Measurements from ENCODE around the gene SP110. TPM values are rescaled to one million over a fixed set of nuclear protein-coding genes. Genes with fewer than 3 reads are reported as not detected.

Gene SP110
- total and polyA plus RNA-seq, 5 donors from 2014 or later = 74.5 to 131 (median 87.9) TPM

DNA sequence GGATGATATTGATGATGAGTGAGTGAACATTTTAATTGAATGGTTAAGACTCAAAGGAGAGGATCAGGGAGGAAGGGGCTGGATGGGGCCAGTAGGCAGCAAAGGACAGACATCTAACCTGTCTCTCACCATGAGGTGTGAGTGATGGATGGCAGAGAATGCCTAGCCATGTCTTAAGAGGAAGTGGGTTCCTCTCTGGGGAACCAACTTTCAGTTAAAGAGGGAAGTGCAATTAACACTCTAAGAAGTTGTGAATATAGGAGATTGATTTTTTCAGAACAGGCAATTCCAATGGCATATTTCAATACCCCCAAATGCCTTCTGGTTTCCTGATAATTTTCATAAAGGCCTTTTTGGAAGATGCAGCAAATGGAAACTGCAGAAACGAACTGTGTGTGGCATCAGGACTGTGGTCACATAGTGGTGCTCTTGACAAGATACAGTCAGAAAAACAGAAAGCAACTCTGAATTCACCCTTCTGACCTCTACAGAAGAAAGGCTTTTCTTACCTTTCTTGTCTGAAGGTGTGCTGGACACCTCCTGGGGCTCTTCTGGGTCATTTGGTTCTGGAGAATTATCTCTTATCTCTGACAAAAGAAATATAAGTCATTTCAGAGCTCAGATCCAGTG lies 10.2 kb downstream of the SP110 start:
- Histone ChIP-seq H3K4me3 (ENCODE audit: low read depth, low read length) (no peak overlapping the region), H3K27ac (ENCODE audit: insufficient read depth, low read length, poor library complexity, severe bottlenecking) (no peak overlapping the region), H3K9me3 (ENCODE audit: control insufficient read depth in 2 of 2, low read length in 2 of 2) (no peaks in the 10 kb centered on the region), H3K27me3 (ENCODE audit: control insufficient read depth, insufficient read depth, low read length) (no peaks in the 10 kb centered on the region), H3K4me1 (ENCODE audit: control insufficient read depth, insufficient read depth, low read length, poor library complexity, severe bottlenecking) (no peaks in the 10 kb centered on the region), H3K36me3 (ENCODE audit: control insufficient read depth, insufficient read depth, low read length) (peaks cover 99% of the 10 kb centered on the region)
- Mint-ChIP-seq H3K9me3 (no peaks in the 10 kb centered on the region), H3K36me3 (peaks cover 45% of the 10 kb centered on the region), H3K4me3 (no peak overlapping the region), H3K27me3 (no peaks in the 10 kb centered on the region), H3K27ac (no peak overlapping the region), H3K4me1 (peaks cover 10 to 34% (median 29%) of the 10 kb centered on the region in 4 donors)
- DNase-seq = peak in 1 of 3 donors; percentile 53
- ATAC-seq (ENCODE audit: low read depth in 2 of 2) = peak in 1 of 2 donors; percentile 37

- no peak overlapping the region for H3K4me3 Mint-ChIP-seq
- H3K9me3 ChIP-seq (ENCODE audit: control insufficient read depth in 2 of 2, low read length in 2 of 2) = no peaks in the 10 kb centered on the region
- H3K4me1 ChIP-seq (ENCODE audit: control insufficient read depth, insufficient read depth, low read length, poor library complexity, severe bottlenecking) = no peaks in the 10 kb centered on the region
- no peaks in the 10 kb centered on the region for H3K9me3 Mint-ChIP-seq
- H3K27ac ChIP-seq (ENCODE audit: insufficient read depth, low read length, poor library complexity, severe bottlenecking) = no peak overlapping the region
- no peak overlapping the region for H3K4me3 ChIP-seq (ENCODE audit: low read depth, low read length)
- H3K27me3 ChIP-seq (ENCODE audit: control insufficient read depth, insufficient read depth, low read length) = no peaks in the 10 kb centered on the region
- ATAC-seq (ENCODE audit: low read depth in 2 of 2) (no peak), DNase-seq (peak in 1 of 3 donors; percentile 52)
- no peaks in the 10 kb centered on the region for H3K27me3 Mint-ChIP-seq
- H3K27ac Mint-ChIP-seq = no peak overlapping the region
- peaks cover 39% of the 10 kb centered on the region for H3K36me3 Mint-ChIP-seq
- H3K4me1 Mint-ChIP-seq = peaks cover 6 to 30% (median 22%) of the 10 kb centered on the region in 4 donors
- peaks cover 99% of the 10 kb centered on the region for H3K36me3 ChIP-seq (ENCODE audit: control insufficient read depth, insufficient read depth, low read length)
Observed at GRCh38 chr2:230208576-230208975, 11.2 kb downstream of the SP110 start.

DNA sequence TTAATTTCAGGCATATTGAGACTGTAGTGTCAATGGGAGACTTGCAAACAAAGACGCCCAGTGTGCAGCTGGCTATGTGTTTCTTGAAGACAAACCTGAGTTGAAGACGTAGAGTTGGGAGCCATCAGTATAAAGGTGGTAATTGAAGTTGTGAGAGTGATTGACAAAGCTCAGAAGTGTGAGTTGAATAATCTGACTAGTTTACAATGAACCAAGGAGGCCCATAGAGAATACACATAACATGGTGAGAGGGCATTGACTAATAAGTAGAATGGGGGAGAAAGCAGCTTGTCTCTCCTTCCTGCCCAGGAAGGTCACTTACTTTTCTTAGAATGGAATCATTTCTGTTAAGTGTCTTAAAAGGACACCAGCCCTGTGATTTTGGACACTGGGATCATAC lies 14.1 kb downstream of the SP110 start:
- Mint-ChIP-seq H3K9me3 (no peaks in the 10 kb centered on the region), H3K4me1 (peaks cover 14 to 30% (median 24%) of the 10 kb centered on the region in 4 donors), H3K27ac (peak overlapping the region in 2 of 3 donors; percentile 69 to 74), H3K27me3 (no peaks in the 10 kb centered on the region), H3K4me3 (no peak overlapping the region), H3K36me3 (peaks cover 48% of the 10 kb centered on the region)
- Histone ChIP-seq H3K36me3 (ENCODE audit: control insufficient read depth, insufficient read depth, low read length) (peaks cover 98% of the 10 kb centered on the region), H3K27me3 (ENCODE audit: control insufficient read depth, insufficient read depth, low read length) (no peaks in the 10 kb centered on the region), H3K4me3 (ENCODE audit: low read depth, low read length) (no peak overlapping the region), H3K4me1 (ENCODE audit: control insufficient read depth, insufficient read depth, low read length, poor library complexity, severe bottlenecking) (no peaks in the 10 kb centered on the region), H3K9me3 (ENCODE audit: control insufficient read depth in 2 of 2, low read length in 2 of 2) (no peaks in the 10 kb centered on the region), H3K27ac (ENCODE audit: insufficient read depth, low read length, poor library complexity, severe bottlenecking) (no peak overlapping the region)
- DNase-seq (no peak), ATAC-seq (ENCODE audit: low read depth in 2 of 2) (no peak)

- Histone ChIP-seq H3K36me3 (ENCODE audit: control insufficient read depth, insufficient read depth, low read length) (peaks cover 98% of the 10 kb centered on the region), H3K4me1 (ENCODE audit: control insufficient read depth, insufficient read depth, low read length, poor library complexity, severe bottlenecking) (no peaks in the 10 kb centered on the region), H3K27ac (ENCODE audit: insufficient read depth, low read length, poor library complexity, severe bottlenecking) (no peak overlapping the region), H3K9me3 (ENCODE audit: control insufficient read depth in 2 of 2, low read length in 2 of 2) (no peaks in the 10 kb centered on the region), H3K4me3 (ENCODE audit: low read depth, low read length) (no peak overlapping the region), H3K27me3 (ENCODE audit: control insufficient read depth, insufficient read depth, low read length) (no peaks in the 10 kb centered on the region)
- Mint-ChIP-seq H3K36me3 (peaks cover 55% of the 10 kb centered on the region), H3K4me3 (peak overlapping the region in 1 of 4 donors; percentile 38), H3K9me3 (no peaks in the 10 kb centered on the region), H3K27me3 (no peaks in the 10 kb centered on the region), H3K4me1 (peaks cover 14 to 30% (median 24%) of the 10 kb centered on the region in 4 donors), H3K27ac (peak overlapping the region; percentile 47 to 74 (median 69))
- ATAC-seq (ENCODE audit: low read depth in 2 of 2) = no peak
- no peak for DNase-seq
Observed at GRCh38 chr2:230205034-230205433, 14.8 kb downstream of the SP110 start.

DNA sequence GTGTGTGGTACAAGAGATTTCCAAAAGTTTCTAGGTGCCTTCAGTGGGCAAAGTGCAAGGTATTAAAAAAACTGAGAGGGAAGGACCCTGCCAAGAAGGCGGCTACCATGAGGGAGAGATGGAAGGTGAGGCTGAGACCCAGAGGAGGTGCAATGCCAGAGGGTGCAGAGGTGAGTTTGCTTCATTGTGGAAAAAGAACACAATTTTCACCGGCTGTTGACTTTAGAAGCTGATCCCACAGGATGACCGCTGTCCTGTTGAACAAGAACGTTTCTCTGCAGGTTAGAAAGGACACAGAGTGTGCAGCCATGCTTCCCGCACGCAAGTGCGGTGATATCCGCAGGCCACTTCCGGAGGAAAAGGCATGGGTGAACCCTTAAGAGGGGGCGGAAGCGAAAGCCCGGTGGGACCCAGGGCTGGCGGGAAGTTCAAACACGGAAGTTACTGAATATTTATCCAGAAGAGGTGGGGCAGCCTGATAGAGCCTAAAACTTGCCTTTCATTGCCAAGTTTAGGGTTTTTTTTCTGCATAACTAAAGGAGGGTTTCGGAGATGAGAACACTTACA lies 16.6 kb downstream of the SP110 start:
- Histone ChIP-seq H3K9me3 (ENCODE audit: control insufficient read depth in 2 of 2, low read length in 2 of 2) (no peaks in the 10 kb centered on the region), H3K4me1 (ENCODE audit: control insufficient read depth, insufficient read depth, low read length, poor library complexity, severe bottlenecking) (no peaks in the 10 kb centered on the region), H3K27ac (ENCODE audit: insufficient read depth, low read length, poor library complexity, severe bottlenecking) (no peak overlapping the region), H3K4me3 (ENCODE audit: low read depth, low read length) (no peak overlapping the region), H3K36me3 (ENCODE audit: control insufficient read depth, insufficient read depth, low read length) (peaks cover 96% of the 10 kb centered on the region), H3K27me3 (ENCODE audit: control insufficient read depth, insufficient read depth, low read length) (no peaks in the 10 kb centered on the region)
- H3K4me3 Mint-ChIP-seq = no peak overlapping the region
- ATAC-seq (ENCODE audit: low read depth in 2 of 2) (no peak), DNase-seq (no peak)
- H3K9me3 Mint-ChIP-seq = no peaks in the 10 kb centered on the region
- no peaks in the 10 kb centered on the region for H3K27me3 Mint-ChIP-seq
- peaks cover 14 to 30% (median 24%) of the 10 kb centered on the region in 4 donors for H3K4me1 Mint-ChIP-seq
- H3K27ac Mint-ChIP-seq = peak overlapping the region; percentile 77 to 90 (median 88)
- peaks cover 69% of the 10 kb centered on the region for H3K36me3 Mint-ChIP-seq

DNA sequence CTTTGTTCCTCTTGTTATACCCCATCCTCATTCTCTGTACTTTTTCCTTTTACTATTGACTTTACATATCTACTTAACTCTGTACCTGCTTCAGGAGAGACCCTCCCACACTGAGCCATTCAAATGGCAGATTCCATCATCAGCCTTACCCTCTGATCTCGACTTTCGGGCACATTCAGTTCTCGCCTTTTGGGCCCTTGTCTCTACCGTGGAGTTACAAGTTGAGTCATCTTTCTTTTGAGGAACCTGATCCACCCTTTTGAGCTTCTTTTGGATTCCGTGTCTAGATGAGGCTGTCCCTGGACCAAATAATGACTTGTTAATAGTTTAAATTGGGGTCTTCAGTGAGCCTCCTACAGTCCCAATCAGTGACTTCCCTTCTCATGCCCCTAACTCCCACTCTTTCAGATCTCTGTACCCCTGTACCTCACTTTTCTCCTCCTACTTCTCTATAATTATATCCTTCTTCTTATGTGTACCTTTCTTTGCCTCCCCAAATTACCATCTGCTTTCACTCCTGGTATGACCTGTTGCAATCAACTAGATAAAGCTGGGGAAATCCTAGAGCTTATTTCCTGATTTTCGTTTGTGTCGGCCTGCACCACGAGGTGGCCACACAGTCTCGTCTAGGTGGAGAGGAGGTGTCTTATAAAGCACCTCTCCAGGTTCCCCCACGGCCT lies 17.2 kb downstream of the SP110 start:
- H3K27ac ChIP-seq (ENCODE audit: insufficient read depth, low read length, poor library complexity, severe bottlenecking) = no peak overlapping the region
- DNase-seq (peak in 1 of 3 donors; percentile 36), ATAC-seq (ENCODE audit: low read depth in 2 of 2) (peak; percentile 39 to 51)
- H3K4me3 ChIP-seq (ENCODE audit: low read depth, low read length) = no peak overlapping the region
- peaks cover 75% of the 10 kb centered on the region for H3K36me3 Mint-ChIP-seq
- H3K9me3 Mint-ChIP-seq = peaks cover 0 to 2% (median 0%) of the 10 kb centered on the region in 7 donors
- H3K4me3 Mint-ChIP-seq = no peak overlapping the region
- no peaks in the 10 kb centered on the region for H3K4me1 ChIP-seq (ENCODE audit: control insufficient read depth, insufficient read depth, low read length, poor library complexity, severe bottlenecking)
- H3K9me3 ChIP-seq (ENCODE audit: control insufficient read depth in 2 of 2, low read length in 2 of 2) = peaks cover 0 to 2% of the 10 kb centered on the region in 2 experiments
- peaks cover 96% of the 10 kb centered on the region for H3K36me3 ChIP-seq (ENCODE audit: control insufficient read depth, insufficient read depth, low read length)
- H3K27ac Mint-ChIP-seq = peak overlapping the region; percentile 77 to 92 (median 90)
- H3K27me3 Mint-ChIP-seq = no peaks in the 10 kb centered on the region
- no peaks in the 10 kb centered on the region for H3K27me3 ChIP-seq (ENCODE audit: control insufficient read depth, insufficient read depth, low read length)
- peaks cover 14 to 30% (median 24%) of the 10 kb centered on the region in 4 donors for H3K4me1 Mint-ChIP-seq

DNA sequence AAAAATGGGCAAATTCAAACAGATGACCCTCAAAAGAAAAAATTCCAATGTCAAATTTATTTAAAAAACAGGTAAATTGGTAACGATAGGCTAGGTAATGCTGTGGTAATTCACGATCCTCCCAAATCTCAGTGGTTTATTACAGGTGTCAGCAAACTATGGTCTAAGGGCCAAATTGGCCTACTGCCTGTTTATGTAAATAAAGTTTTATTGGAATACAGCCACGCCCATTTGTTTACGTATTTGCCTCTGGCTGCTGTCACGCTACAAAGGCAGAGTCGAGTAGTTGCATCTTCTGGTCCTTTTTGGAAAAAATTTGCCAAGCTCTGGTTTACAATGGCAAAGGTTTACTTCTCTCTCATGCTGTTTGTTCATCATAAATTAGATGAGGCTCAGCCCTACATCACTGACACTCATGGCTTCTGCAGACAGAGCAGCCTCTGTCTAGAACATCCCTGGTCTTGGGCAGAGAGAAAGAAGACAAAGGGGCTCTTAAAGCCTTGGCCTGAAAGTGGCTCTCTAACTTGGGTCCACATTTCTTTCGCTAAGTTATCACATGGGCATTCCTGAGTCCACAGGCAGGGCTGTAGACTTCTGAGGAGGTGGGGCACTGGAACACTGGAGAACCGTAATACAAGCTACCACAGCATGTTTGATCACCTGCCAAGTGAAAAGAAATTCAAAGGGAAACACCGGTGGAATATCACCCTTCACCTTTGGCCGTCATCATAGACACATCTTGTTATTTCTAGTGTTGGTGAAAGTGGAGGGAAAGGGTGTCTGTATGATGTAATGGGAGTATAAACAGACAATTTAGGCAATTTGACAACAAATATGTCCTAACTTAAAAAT lies 34.8 kb downstream of the SP110 start:
- Histone ChIP-seq H3K4me1 (ENCODE audit: control insufficient read depth, insufficient read depth, low read length, poor library complexity, severe bottlenecking) (no peaks in the 10 kb centered on the region), H3K36me3 (ENCODE audit: control insufficient read depth, insufficient read depth, low read length) (peaks cover 63% of the 10 kb centered on the region), H3K27me3 (ENCODE audit: control insufficient read depth, insufficient read depth, low read length) (no peaks in the 10 kb centered on the region), H3K4me3 (ENCODE audit: low read depth, low read length) (no peak overlapping the region), H3K9me3 (ENCODE audit: control insufficient read depth in 2 of 2, low read length in 2 of 2) (no peaks in the 10 kb centered on the region), H3K27ac (ENCODE audit: insufficient read depth, low read length, poor library complexity, severe bottlenecking) (no peak overlapping the region)
- DNase-seq (no peak), ATAC-seq (ENCODE audit: low read depth in 2 of 2) (no peak)
- Mint-ChIP-seq H3K4me3 (no peak overlapping the region), H3K27me3 (no peaks in the 10 kb centered on the region), H3K9me3 (peaks cover 0 to 3% (median 0%) of the 10 kb centered on the region in 7 donors), H3K4me1 (peaks cover 0 to 12% (median 4%) of the 10 kb centered on the region in 4 donors), H3K27ac (peak overlapping the region in 1 of 3 donors; percentile 21), H3K36me3 (peaks cover 78% of the 10 kb centered on the region)

All from CD4-positive, CD25-positive, alpha-beta regulatory T cell (primary cell).